ENCODE data around the gene SYNJ1. TPM values are rescaled to one million over a fixed set of nuclear protein-coding genes. Genes with fewer than 3 reads are reported as not detected.

Gene SYNJ1
- total and polyA plus RNA-seq, 9 of the 15 experiments (the other 6 are each of a cell fraction or from before 2014, with no cell fraction given), result 2.4 to 10.6 (median 5.6) TPM

GRCh38 chr21:32728456-32728839 lies 635 bp upstream of the SYNJ1 start:
- POLR2A ChIA-PET, result interaction anchor here (0.6 to 2.8 kb wide), 7 partner anchors 10 to 41 kb away, joined by 3 to 14 read pairs (median 3); no protein-coding TSS in a partner anchor
- Histone ChIP-seq H3K4me1 (replicated peaks in 1 of 2; ENCODE audit: control insufficient read depth in 2 of 2, insufficient read depth in 2 of 2, low read length in 2 of 2) (peaks cover 0 to 21% of the 10 kb centered on the region in 2 experiments; a peak in 2 of 5 replicates), H3K27ac (ENCODE audit: extremely low read depth, low read depth, low read length) (peak overlapping the region; percentile 61), H3K9ac (ENCODE audit: insufficient read depth in 1 of 2, low read depth in 2 of 2, low read length in 2 of 2) (peak overlapping the region; percentile 79 to 95), H3K79me2 (ENCODE audit: control insufficient read depth, insufficient read depth, low read length) (peaks cover 18% of the 10 kb centered on the region), H3K9me3 (replicated peaks; ENCODE audit: control insufficient read depth, insufficient read depth, low read depth, low read length) (no peaks in the 10 kb centered on the region), H3K27me3 (ENCODE audit: control insufficient read depth in 2 of 2, insufficient read depth in 2 of 2, low read length in 2 of 2) (no peaks in the 10 kb centered on the region), H3K4me2 (ENCODE audit: insufficient read depth, low read length) (peak overlapping the region; percentile 98), H3K9me1 (ENCODE audit: control insufficient read depth, insufficient read depth, low read length) (no peaks in the 10 kb centered on the region), H2AFZ (ENCODE audit: low read depth, low read length) (peak overlapping the region; percentile 95), H3K4me3 (peak overlapping the region; percentile 85), H4K20me1 (replicated peaks; ENCODE audit: control insufficient read depth, insufficient read depth, low read length) (no peaks in the 10 kb centered on the region), H3K36me3 (ENCODE audit: control insufficient read depth, insufficient read depth, low read length) (peaks cover 12% of the 10 kb centered on the region; the same call in 2 of the 3 replicates)
- BruUV-seq (replicated peaks), result no TSS peak
- WGBS (ENCODE audit: insufficient coverage, low coverage, missing lambda C conversion rate), result 2% methylated on average over 13 of the region's 13 CpGs
- DNase-seq (ENCODE audit: extremely low read depth in 1 of 4, low spot score in 3 of 4) (no peak), FAIRE-seq (peak; percentile 92), ATAC-seq (peak; percentile 5; the same call in 2 of the 3 replicates)
- in situ Hi-C loops (cut with MboI), result no loop called here
- intact Hi-C loops (cut with micrococcal nuclease), result loop anchor here (5.0 kb wide), 2 partner anchors 41 to 44 kb away; partner anchors contain the start of gene PAXBP1
- CTCF ChIA-PET (ENCODE audit: low intra/inter-chr PET ratio), result no interaction called here
- no peak for TF ChIP-seq BRCA1 (IDR thresholded peaks at IDR 0.05)
- no peak for TF ChIP-seq BRCA1 (CRISPR knock-in tag; IDR thresholded peaks at IDR 0.05)
- no peak for TF ChIP-seq ZNF408 (CRISPR knock-in tag; IDR thresholded peaks at IDR 0.05; ENCODE audit: low read depth)
- TF ChIP-seq TRIM25 (IDR thresholded peaks at IDR 0.05; ENCODE audit: borderline replicate concordance), result no peak
- TF ChIP-seq ZBTB17 (CRISPR knock-in tag; IDR thresholded peaks at IDR 0.05), result 0 out of 2 replicates have a peak, but pooled peaks have one; percentile 75
- no peak for TF ChIP-seq TBL1XR1 (IDR thresholded peaks at IDR 0.05; ENCODE audit: low read length in 2 of 2)
- TF ChIP-seq E2F5 (CRISPR knock-in tag; IDR thresholded peaks at IDR 0.05), result 0 out of 2 replicates have a peak, but pooled peaks have one; percentile 63
- no peak for TF ChIP-seq ZBTB12 (CRISPR knock-in tag; IDR thresholded peaks at IDR 0.05)
- TF ChIP-seq ZKSCAN3 (CRISPR knock-in tag; IDR thresholded peaks at IDR 0.05), result no peak
- no peak for TF ChIP-seq AFF1 (IDR thresholded peaks at IDR 0.05; ENCODE audit: low read depth in 1 of 2, partially characterized antibody in 2 of 2)
- no peak for TF ChIP-seq TEAD2 (tag; IDR thresholded peaks at IDR 0.05)
- no peak for TF ChIP-seq DPF2 (IDR thresholded peaks at IDR 0.05)
- TF ChIP-seq ZNF57 (CRISPR knock-in tag; IDR thresholded peaks at IDR 0.05), result no peak
- TF ChIP-seq JUNB (CRISPR knock-in tag; conservative IDR thresholded peaks at IDR 0.05), result no peak
- TF ChIP-seq TSC22D4 (tag; IDR thresholded peaks at IDR 0.05), result no peak
- no peak for TF ChIP-seq NCOR1 (IDR thresholded peaks at IDR 0.05)
- TF ChIP-seq CREM (IDR thresholded peaks at IDR 0.05; ENCODE audit: low read depth), result no peak; the same call in 1 of the 2 replicates

Measured in K562 (cell line).